Panc1 (cell line): ENCODE data around the gene PPP1R15B. TPM values are rescaled to one million over a fixed set of nuclear protein-coding genes. Genes with fewer than 3 reads are reported as not detected.

ENCODE experiments used
- ATAC-seq: fragments of 200-7000 bp; cut with Tn5 transposase; 2 replicates; pipeline ENCODE4 v1.9.1; 2020; ENCODE audit warnings: mild to moderate bottlenecking, moderate library complexity
- BruUV-seq: library from RNA; stranded (reverse); fragments of 400-500 nt; replicated peaks from 2 replicates; lab custom pipeline; 2021; lab: Mats Ljungman, UMichigan
- CTCF ChIA-PET: fragments of 300-600 bp; sonication (Branson Sonifier 250); formaldehyde crosslinking; loops from one replicate; lab custom pipeline; 2022; ENCODE audit warnings: antibody characterized with exemption; lab: Charles Lee
- POLR2A ChIA-PET: fragments of 300-600 bp; sonication (Branson Sonifier 250); formaldehyde crosslinking; loops from one replicate; lab custom pipeline; 2022; ENCODE audit warnings: antibody characterized with exemption; lab: Charles Lee
- DNase-seq: peaks from one replicate; pipeline ENCODE4 v3.0.0-alpha.2; 2010; ENCODE audit warnings: low read depth, low spot score
- H3K27ac ChIP-seq: 2 replicates; pipeline ENCODE4 v1.5.1; 2011; ENCODE audit warnings: mild to moderate bottlenecking, low read length, inconsistent platforms
- H3K27me3 ChIP-seq: fragments of 200-500 bp; sonication (Bioruptor generic); 2 replicates; pipeline ENCODE4 v1.6.0; 2014; ENCODE audit warnings: low read length, inconsistent platforms; ENCODE audit not compliant: control insufficient read depth, insufficient read depth
- H3K36me3 ChIP-seq: fragments of 200-500 bp; sonication (Bioruptor generic); 2 replicates; pipeline ENCODE4 v1.5.1; 2014; ENCODE audit warnings: inconsistent platforms, mild to moderate bottlenecking, low read length, moderate library complexity; ENCODE audit not compliant: control insufficient read depth, insufficient read depth
- H3K4me1 ChIP-seq: 2 replicates; pipeline ENCODE4 v1.5.1; 2011; ENCODE audit warnings: inconsistent platforms, mild to moderate bottlenecking, low read length, moderate library complexity; ENCODE audit not compliant: control insufficient read depth, insufficient read depth
- H3K4me3 ChIP-seq, 2 experiments: 2 replicates each; pipeline ENCODE4 v1.5.1; 2011 to 2012; ENCODE audit warnings: low read depth in 2 of 2, low read length in 2 of 2, mild to moderate bottlenecking in 2 of 2, inconsistent platforms in 1 of 2, moderate library complexity in 1 of 2
- H3K9me3 ChIP-seq: fragments of 200-500 bp; sonication (Bioruptor generic); 2 replicates; pipeline ENCODE4 v1.5.1; 2014; ENCODE audit warnings: low read depth, mild to moderate bottlenecking, inconsistent platforms, low read length, moderate library complexity; ENCODE audit not compliant: control insufficient read depth, insufficient read depth
- CTCF ChIP-seq: fragments of 450-650 bp; IDR thresholded peaks from 2 replicates; pipeline ENCODE4 v1.5.1; 2017; ENCODE audit warnings: mild to moderate bottlenecking
- POLR2AphosphoS5 ChIP-seq: IDR thresholded peaks from 2 replicates; pipeline ENCODE4 v1.6.1; 2012; ENCODE audit warnings: mild to moderate bottlenecking, low read depth, low read length, moderate library complexity
- REST ChIP-seq, 2 experiments: IDR thresholded peaks; 2 replicates each; pipeline ENCODE4 v1.6.1; 2011 to 2012; ENCODE audit warnings: low read depth in 2 of 2, control low read depth in 1 of 2, low read length in 1 of 2, mild to moderate bottlenecking in 1 of 2, moderate library complexity in 1 of 2; ENCODE audit not compliant: insufficient read depth in 1 of 2
- SIN3A ChIP-seq: IDR thresholded peaks from 2 replicates; pipeline ENCODE4 v1.6.1; 2012; ENCODE audit warnings: low read depth, mild to moderate bottlenecking, low read length, moderate library complexity, borderline replicate concordance; ENCODE audit not compliant: insufficient read depth
- TCF7L2 ChIP-seq: IDR thresholded peaks from 2 replicates; pipeline ENCODE4 v1.6.1; 2011; ENCODE audit warnings: mild to moderate bottlenecking, low read depth, low read length, inconsistent platforms
- in situ Hi-C: cut with HindIII; loops from 2 replicates; pipeline ENCODE4 v1.10.0; 2016; ENCODE audit warnings: low sequenced_read_pairs, low pct_unique_long_range_greater_than_20kb
- intact Hi-C: fragments of 100-400 bp; cut with micrococcal nuclease; formaldehyde crosslinking; loops from one replicate; pipeline ENCODE4 v1.10.0; 2022; ENCODE audit not compliant: unreplicated experiment
- total RNA-seq: library from RNA; stranded (reverse); gene quantifications from one replicate; pipeline ENCODE4 v1.2.1, GENCODE V29; 2021; ENCODE audit not compliant: unreplicated experiment

Gene PPP1R15B
- total RNA-seq, 1 experiment from 2014 or later = 51.1 TPM

- POLR2A ChIA-PET = no interaction called here
- DNase-seq = no peak
Measured at GRCh38 chr1:204356997-204357396, 54.6 kb downstream of the PPP1R15B start.

DNA sequence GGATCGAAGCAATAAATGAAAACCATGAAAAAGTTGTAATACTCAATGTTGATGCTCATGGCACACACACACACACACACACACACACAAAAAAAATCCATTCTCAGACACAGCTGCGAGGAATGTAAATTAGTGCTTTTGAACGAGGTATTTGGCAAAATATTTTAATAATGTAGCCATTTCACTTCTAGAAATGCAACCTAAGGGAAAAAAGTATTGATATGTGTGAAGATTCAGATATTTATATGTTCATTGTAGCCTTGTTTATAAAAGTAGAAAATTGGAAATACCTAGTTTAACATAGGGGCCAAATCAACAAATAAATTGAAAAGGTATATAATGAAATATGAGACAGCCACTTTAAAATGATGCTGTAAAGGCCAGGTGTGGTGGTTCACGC lies 55.7 kb downstream of the PPP1R15B start:
- ChIA-PET POLR2A (no interaction called here), CTCF (no interaction called here)

More at GRCh38 chr1:204356997-204357396, 54.6 kb downstream of the PPP1R15B start:
- TF ChIP-seq SIN3A (no peak), REST (IDR thresholded peaks at IDR 0.05; ENCODE audit: insufficient read depth in 1 of 2, low read depth in 2 of 2, low read length in 1 of 2) (no peak), POLR2AphosphoS5 (no peak), TCF7L2 (no peak), CTCF (no peak)
- Histone ChIP-seq H3K27ac (no peak overlapping the region), H3K36me3 (no peaks in the 10 kb centered on the region), H3K9me3 (no peaks in the 10 kb centered on the region), H3K4me1 (no peaks in the 10 kb centered on the region; the same call in 1 of the 2 replicates), H3K27me3 (no peaks in the 10 kb centered on the region), H3K4me3 (no peak overlapping the region)
- in situ Hi-C loops = no loop called here
- ATAC-seq = no peak
- BruUV-seq = no TSS peak
- intact Hi-C loops = no loop called here
- CTCF ChIA-PET = interaction anchor here (0.6 kb wide), 1 partner anchor 291 kb away, joined by 3 read pairs; no protein-coding TSS in a partner anchor

More for the DNA sequence above, 55.7 kb downstream of the PPP1R15B start:
- no peak overlapping the region for H3K27ac ChIP-seq
- TF ChIP-seq TCF7L2 = no peak
- TF ChIP-seq SIN3A = no peak
- TF ChIP-seq POLR2AphosphoS5 = no peak
- TF ChIP-seq CTCF = no peak
- TF ChIP-seq REST (IDR thresholded peaks at IDR 0.05; ENCODE audit: insufficient read depth in 1 of 2, low read depth in 2 of 2, low read length in 1 of 2) = no peak
- no peak overlapping the region for H3K4me3 ChIP-seq
- in situ Hi-C loops = no loop called here
- BruUV-seq = no TSS peak
- H3K27me3 ChIP-seq = no peaks in the 10 kb centered on the region
- ATAC-seq (no peak), DNase-seq (no peak)
- H3K4me1 ChIP-seq = no peaks in the 10 kb centered on the region; the same call in 1 of the 2 replicates
- no peaks in the 10 kb centered on the region for H3K9me3 ChIP-seq
- intact Hi-C loops = no loop called here
- no peaks in the 10 kb centered on the region for H3K36me3 ChIP-seq
